ENCODE data around the gene SCN9A.

GRCh38 chr2:166343467-166343866, 32.3 kb downstream of the SCN9A start:
- TF ChIP-seq CTCF (IDR thresholded peaks at IDR 0.05; ENCODE audit: poor library complexity, severe bottlenecking) (no peak), POLR2AphosphoS5 (IDR thresholded peaks at IDR 0.05) (no peak), EZH2 (IDR thresholded peaks at IDR 0.05; ENCODE audit: borderline replicate concordance, insufficient read depth, low read length, poor library complexity, severe bottlenecking) (no peak), EP300 (conservative IDR thresholded peaks at IDR 0.05; ENCODE audit: poor library complexity, severe bottlenecking) (no peak), RAD21 (conservative IDR thresholded peaks at IDR 0.05) (no peak), MXI1 (conservative IDR thresholded peaks at IDR 0.05; ENCODE audit: poor library complexity, severe bottlenecking) (no peak)
